Neural cell (in vitro differentiated cells): ENCODE data around the gene ERCC2.

ENCODE experiments used
- CTCF ChIP-seq: fragments of 450-650 bp; IDR thresholded peaks from 2 replicates; pipeline ENCODE4 v1.5.1; 2014; ENCODE audit warnings: antibody characterized with exemption, mild to moderate bottlenecking, moderate library complexity; ENCODE audit not compliant: poor library complexity, severe bottlenecking
- POLR2AphosphoS5 ChIP-seq: IDR thresholded peaks from 2 replicates; pipeline ENCODE4 v1.6.1; 2012
- REST ChIP-seq: IDR thresholded peaks from 2 replicates; pipeline ENCODE4 v1.6.1; 2012; ENCODE audit warnings: borderline replicate concordance
- SMC3 ChIP-seq: fragments of 450-650 bp; conservative IDR thresholded peaks from 2 replicates; pipeline ENCODE4 v1.6.1; 2014; ENCODE audit warnings: antibody characterized with exemption, mild to moderate bottlenecking, moderate library complexity; ENCODE audit not compliant: poor library complexity

- no peak for TF ChIP-seq CTCF
- TF ChIP-seq REST, result no peak
- TF ChIP-seq POLR2AphosphoS5, result no peak
- no peak for TF ChIP-seq SMC3
Observed at GRCh38 chr19:45333609-45334303, 36.6 kb downstream of the ERCC2 start.
